ENCODE data around the gene ACSS1. TPM values are rescaled to one million over a fixed set of nuclear protein-coding genes. Genes with fewer than 3 reads are reported as not detected.

The ACSS1 gene
- total RNA-seq, 1 donor from 2014 or later, result 19.5 TPM

GRCh38 chr20:25038103-25038410 is 19.9 kb downstream of the ACSS1 start:
- peaks cover 52 to 82% of the 10 kb centered on the region in 2 donors for H3K4me1 ChIP-seq
- intact Hi-C loops (cut with DNase I), result no loop called here
- H3K27ac ChIP-seq, result peak overlapping the region; percentile 88 to 96

GRCh38 chr20:25037288-25038102 is 20.4 kb downstream of the ACSS1 start:
- no peak for TF ChIP-seq CTCF (IDR thresholded peaks at IDR 0.05)
- intact Hi-C loops (cut with DNase I), result no loop called here
- peak overlapping the region; percentile 88 to 96 for H3K27ac ChIP-seq

More at GRCh38 chr20:25038103-25038410, 19.9 kb downstream of the ACSS1 start:
- DNase-seq (ENCODE audit: low spot score in 2 of 2), result no peak
- H3K36me3 ChIP-seq, result no peaks in the 10 kb centered on the region
- no peaks in the 10 kb centered on the region for H3K9me3 ChIP-seq
- TF ChIP-seq CTCF (IDR thresholded peaks at IDR 0.05), result no peak
- peak overlapping the region in 1 of 2 donors; percentile 3 for H3K4me3 ChIP-seq
- no peaks in the 10 kb centered on the region for H3K27me3 ChIP-seq

GRCh38 chr20:25036331-25036936 is 21.5 kb downstream of the ACSS1 start:
- H3K27me3 ChIP-seq, result no peaks in the 10 kb centered on the region
- H3K9me3 ChIP-seq, result no peaks in the 10 kb centered on the region
- H3K4me3 ChIP-seq, result no peak overlapping the region
- peak overlapping the region; percentile 88 to 96 for H3K27ac ChIP-seq
- intact Hi-C loops (cut with DNase I), result no loop called here
- TF ChIP-seq CTCF (IDR thresholded peaks at IDR 0.05), result no peak
- peaks cover 45 to 78% of the 10 kb centered on the region in 2 donors for H3K4me1 ChIP-seq
- no peaks in the 10 kb centered on the region for H3K36me3 ChIP-seq
- no peak for DNase-seq (ENCODE audit: low spot score in 2 of 2)

More at GRCh38 chr20:25037288-25038102, 20.4 kb downstream of the ACSS1 start:
- no peaks in the 10 kb centered on the region for H3K27me3 ChIP-seq
- peaks cover 48 to 82% of the 10 kb centered on the region in 2 donors for H3K4me1 ChIP-seq
- peak overlapping the region in 1 of 2 donors; percentile 3 for H3K4me3 ChIP-seq
- DNase-seq (ENCODE audit: low spot score in 2 of 2), result no peak
- no peaks in the 10 kb centered on the region for H3K36me3 ChIP-seq
- no peaks in the 10 kb centered on the region for H3K9me3 ChIP-seq

- Histone ChIP-seq H3K4me3 (no peak overlapping the region), H3K36me3 (no peaks in the 10 kb centered on the region), H3K27ac (peak overlapping the region; percentile 88 to 96), H3K9me3 (no peaks in the 10 kb centered on the region), H3K27me3 (no peaks in the 10 kb centered on the region), H3K4me1 (peaks cover 41 to 74% of the 10 kb centered on the region in 2 donors)
- intact Hi-C loops (cut with DNase I), result no loop called here
- TF ChIP-seq CTCF (IDR thresholded peaks at IDR 0.05), result no peak
- DNase-seq (ENCODE audit: low spot score in 2 of 2), result no peak
Observed at GRCh38 chr20:25035921-25036320, 22.0 kb downstream of the ACSS1 start.

- no peak for DNase-seq (ENCODE audit: low spot score in 2 of 2)
- peaks cover 25 to 53% of the 10 kb centered on the region in 2 donors for H3K4me1 ChIP-seq
- intact Hi-C loops (cut with DNase I), result loop anchor here (5.0 kb wide), 1 partner anchor 37 kb away; no protein-coding TSS in a partner anchor
- H3K36me3 ChIP-seq, result peaks cover 0 to 19% of the 10 kb centered on the region in 2 donors
- H3K9me3 ChIP-seq, result no peaks in the 10 kb centered on the region
- TF ChIP-seq CTCF (IDR thresholded peaks at IDR 0.05), result no peak
- H3K4me3 ChIP-seq, result no peak overlapping the region
- H3K27me3 ChIP-seq, result no peaks in the 10 kb centered on the region
- H3K27ac ChIP-seq, result peak overlapping the region in 1 of 2 donors; percentile 63
Observed at GRCh38 chr20:25033924-25034300, 24.0 kb downstream of the ACSS1 start.

Data from ascending aorta (tissue), 2 donors.